Measurements from ENCODE around the gene GYS1.

DNA sequence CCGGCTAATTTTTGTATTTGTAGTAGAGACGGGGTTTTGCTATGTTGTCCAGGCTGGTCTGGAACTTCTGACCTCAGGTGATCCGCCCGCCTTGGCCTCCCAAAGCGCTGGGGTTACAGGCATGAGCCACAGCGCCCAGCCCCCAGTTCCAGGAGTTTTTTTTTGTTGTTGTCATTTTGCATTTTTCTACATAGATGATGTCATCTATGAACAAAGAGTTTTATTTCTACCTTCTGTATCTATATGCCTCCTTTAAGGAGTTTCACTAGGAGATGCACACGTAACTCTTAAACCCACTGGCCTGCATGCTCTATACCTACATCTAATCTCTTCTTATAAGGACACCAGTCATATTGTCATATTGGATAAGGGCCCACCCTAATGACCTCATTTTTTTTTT lies 54.9 kb downstream of the GYS1 start:
- TF ChIP-seq, protein P1, sequence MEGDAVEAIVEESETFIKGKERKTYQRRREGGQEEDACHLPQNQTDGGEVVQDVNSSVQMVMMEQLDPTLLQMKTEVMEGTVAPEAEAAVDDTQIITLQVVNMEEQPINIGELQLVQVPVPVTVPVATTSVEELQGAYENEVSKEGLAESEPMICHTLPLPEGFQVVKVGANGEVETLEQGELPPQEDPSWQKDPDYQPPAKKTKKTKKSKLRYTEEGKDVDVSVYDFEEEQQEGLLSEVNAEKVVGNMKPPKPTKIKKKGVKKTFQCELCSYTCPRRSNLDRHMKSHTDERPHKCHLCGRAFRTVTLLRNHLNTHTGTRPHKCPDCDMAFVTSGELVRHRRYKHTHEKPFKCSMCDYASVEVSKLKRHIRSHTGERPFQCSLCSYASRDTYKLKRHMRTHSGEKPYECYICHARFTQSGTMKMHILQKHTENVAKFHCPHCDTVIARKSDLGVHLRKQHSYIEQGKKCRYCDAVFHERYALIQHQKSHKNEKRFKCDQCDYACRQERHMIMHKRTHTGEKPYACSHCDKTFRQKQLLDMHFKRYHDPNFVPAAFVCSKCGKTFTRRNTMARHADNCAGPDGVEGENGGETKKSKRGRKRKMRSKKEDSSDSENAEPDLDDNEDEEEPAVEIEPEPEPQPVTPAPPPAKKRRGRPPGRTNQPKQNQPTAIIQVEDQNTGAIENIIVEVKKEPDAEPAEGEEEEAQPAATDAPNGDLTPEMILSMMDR (conservative IDR thresholded peaks at IDR 0.05; ENCODE audit: low read length) = no peak
- no peak for TF ChIP-seq EZH2phosphoT487 (IDR thresholded peaks at IDR 0.05; ENCODE audit: borderline replicate concordance)

All from Loucy (cell line).